HepG2 (cell line): ENCODE measurements around the gene KMT2E. TPM values are rescaled to one million over a fixed set of nuclear protein-coding genes. Genes with fewer than 3 reads are reported as not detected.
A peak's percentile ranks its signal among the peaks of the same experiment; 100 is the strongest.

Experiments used
- GATAD1 ChIP-seq: IDR thresholded peaks from 2 replicates; pipeline ENCODE4 v1.6.1; 2016; ENCODE audit warnings: missing genetic modification reagents, missing compliant biosample characterization
- HMG20B ChIP-seq: conservative IDR thresholded peaks from 2 replicates; pipeline ENCODE4 v1.6.1; 2016; ENCODE audit warnings: missing genetic modification reagents, missing compliant biosample characterization
- JUN ChIP-seq: sonication (generic); formaldehyde crosslinking; IDR thresholded peaks from 2 replicates; pipeline ENCODE4 v1.4.0; 2020; ENCODE audit warnings: mild to moderate bottlenecking, missing genetic modification reagents
- JUND ChIP-seq: sonication (generic); formaldehyde crosslinking; IDR thresholded peaks from 2 replicates; pipeline ENCODE4 v1.8.0; 2022; ENCODE audit warnings: mild to moderate bottlenecking, missing genetic modification reagents
- MBD4 ChIP-seq: IDR thresholded peaks from 2 replicates; pipeline ENCODE4 v1.6.1; 2012; ENCODE audit warnings: low read length, inconsistent platforms, borderline replicate concordance
- MTA3 ChIP-seq: sonication (generic); formaldehyde crosslinking; IDR thresholded peaks from 2 replicates; pipeline ENCODE4 v1.4.0; 2020; ENCODE audit warnings: missing genetic modification reagents
- RBAK ChIP-seq: sonication (generic); formaldehyde crosslinking; IDR thresholded peaks from 2 replicates; pipeline ENCODE4 v1.5.1; 2020; ENCODE audit warnings: mild to moderate bottlenecking, missing genetic modification reagents
- ZFP90 ChIP-seq: sonication (generic); formaldehyde crosslinking; IDR thresholded peaks from 2 replicates; pipeline ENCODE4 v1.8.0; 2022; ENCODE audit warnings: missing genetic modification reagents, mild to moderate bottlenecking, inconsistent platforms, borderline replicate concordance
- ZMYM3 ChIP-seq: sonication (generic); formaldehyde crosslinking; IDR thresholded peaks from 2 replicates; pipeline ENCODE4 v1.5.1; 2020; ENCODE audit warnings: mild to moderate bottlenecking, missing genetic modification reagents
- ZNF10 ChIP-seq: sonication (generic); formaldehyde crosslinking; IDR thresholded peaks from 2 replicates; pipeline ENCODE4 v1.4.0; 2020; ENCODE audit warnings: mild to moderate bottlenecking, low read depth, missing genetic modification reagents, borderline replicate concordance
- ZNF101 ChIP-seq: sonication (generic); formaldehyde crosslinking; IDR thresholded peaks from 2 replicates; pipeline ENCODE4 v1.4.0; 2020; ENCODE audit warnings: mild to moderate bottlenecking, low read depth, missing genetic modification reagents, borderline replicate concordance
- polyA plus RNA-seq, 8 experiments: library from polyadenylated mRNA; depleted of rRNA in 3 of 8; stranded (reverse) in 7 of 8; unstranded in 1 of 8; fragments of >200 nt; fragmentation: Illumina TruSeq in 4 of 8; extraction: Trizol in 4 of 8; gene quantifications; 2 replicates each; pipeline versions ENCODE4 v1.2.1 to v1.2.3, GENCODE V29; 2011 to 2016; ENCODE audit warnings: low read depth in 4 of 8, missing spikeins in 1 of 8, mixed read lengths in 1 of 8; ENCODE audit not compliant: insufficient read depth in 1 of 8
- total RNA-seq, 5 experiments: library from RNA; depleted of rRNA; stranded (reverse); fragments of >200 nt; fragmentation: Illumina TruSeq; extraction: Trizol; gene quantifications; 2 replicates each; pipeline ENCODE4 v1.2.3, GENCODE V29; 2016; ENCODE audit warnings: low read depth in 1 of 5
- TF ChIP-seq, protein P1 (sequence below): IDR thresholded peaks from 2 replicates; pipeline ENCODE4 v1.6.1; 2018; ENCODE audit warnings: missing genetic modification reagents
- TF ChIP-seq, protein P2 (sequence below): sonication (generic); formaldehyde crosslinking; IDR thresholded peaks from 2 replicates; pipeline ENCODE4 v1.5.0; 2020; ENCODE audit warnings: mild to moderate bottlenecking, missing genetic modification reagents
- TF ChIP-seq, protein P3 (sequence below), 2 experiments: sonication (generic) in 1 of 2; formaldehyde crosslinking in 1 of 2; IDR thresholded peaks; 2 replicates each; pipeline versions ENCODE4 v1.6.1 to v1.9.0; 2014 to 2022; ENCODE audit warnings: antibody characterized with exemption in 1 of 2, borderline replicate concordance in 1 of 2, inconsistent platforms in 1 of 2, low read depth in 1 of 2, missing genetic modification reagents in 1 of 2
- TF ChIP-seq, protein P4 (sequence below): sonication (generic); formaldehyde crosslinking; conservative IDR thresholded peaks from 2 replicates; pipeline ENCODE4 v1.5.0; 2020; ENCODE audit warnings: missing genetic modification reagents

The KMT2E gene
- total and polyA plus RNA-seq, 2 of the 13 experiments (the other 11 are each of a cell fraction or from before 2014, with no cell fraction given): 6.3 to 24.4 TPM

DNA sequence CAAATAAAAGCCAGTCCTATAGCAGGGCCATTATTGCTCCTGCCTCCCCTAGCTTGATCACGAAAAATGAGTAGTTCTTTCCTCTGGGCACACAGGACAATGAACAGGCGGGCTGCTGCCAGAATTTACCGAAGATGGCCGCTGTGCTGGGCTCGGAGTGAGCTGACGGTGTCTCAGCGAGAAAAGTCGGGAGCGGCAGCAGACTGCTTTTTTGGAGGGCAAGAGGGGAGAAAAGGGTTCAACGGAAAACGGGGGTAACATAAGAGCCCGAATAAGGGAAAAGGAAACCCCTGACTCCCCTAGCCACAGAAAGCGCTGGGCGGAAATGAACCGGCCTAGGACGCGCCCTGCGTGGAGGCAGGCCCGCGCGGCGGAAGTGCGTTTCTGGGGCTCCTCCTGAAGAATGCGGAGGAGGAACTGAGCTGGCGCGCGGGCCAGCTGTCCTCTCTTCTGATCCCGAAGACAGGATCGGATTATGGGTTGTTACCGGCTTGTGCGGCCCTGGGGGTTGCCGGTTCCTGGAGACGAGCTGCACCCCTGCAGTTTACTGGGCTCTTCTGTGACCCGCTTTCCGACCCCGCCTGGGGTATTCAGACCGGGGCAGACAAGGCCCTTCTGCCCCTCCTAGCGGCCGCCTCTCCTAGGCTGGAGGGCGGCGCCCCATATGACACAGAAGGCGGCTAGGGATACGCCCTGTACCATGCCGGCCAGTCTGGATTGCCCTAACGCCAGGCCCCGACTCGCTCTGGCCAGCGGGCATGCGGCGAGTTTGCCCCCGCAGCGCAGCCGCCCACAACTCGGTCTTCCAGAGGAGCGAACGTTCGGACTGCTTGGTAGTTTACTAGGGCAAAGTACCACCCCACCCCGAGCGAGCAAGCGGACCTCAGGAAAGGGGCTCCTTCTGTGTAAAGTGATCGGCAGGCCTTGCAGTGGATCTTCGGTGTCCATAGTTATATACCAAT is 30.1 kb upstream of the KMT2E start (continued):
- TF ChIP-seq, protein P1, sequence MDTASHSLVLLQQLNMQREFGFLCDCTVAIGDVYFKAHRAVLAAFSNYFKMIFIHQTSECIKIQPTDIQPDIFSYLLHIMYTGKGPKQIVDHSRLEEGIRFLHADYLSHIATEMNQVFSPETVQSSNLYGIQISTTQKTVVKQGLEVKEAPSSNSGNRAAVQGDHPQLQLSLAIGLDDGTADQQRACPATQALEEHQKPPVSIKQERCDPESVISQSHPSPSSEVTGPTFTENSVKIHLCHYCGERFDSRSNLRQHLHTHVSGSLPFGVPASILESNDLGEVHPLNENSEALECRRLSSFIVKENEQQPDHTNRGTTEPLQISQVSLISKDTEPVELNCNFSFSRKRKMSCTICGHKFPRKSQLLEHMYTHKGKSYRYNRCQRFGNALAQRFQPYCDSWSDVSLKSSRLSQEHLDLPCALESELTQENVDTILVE (CRISPR knock-in tag): no peak
- TF ChIP-seq ZNF101 (CRISPR knock-in tag): 0 out of 2 replicates have a peak, but pooled peaks have one; percentile 72
- TF ChIP-seq, protein P2, sequence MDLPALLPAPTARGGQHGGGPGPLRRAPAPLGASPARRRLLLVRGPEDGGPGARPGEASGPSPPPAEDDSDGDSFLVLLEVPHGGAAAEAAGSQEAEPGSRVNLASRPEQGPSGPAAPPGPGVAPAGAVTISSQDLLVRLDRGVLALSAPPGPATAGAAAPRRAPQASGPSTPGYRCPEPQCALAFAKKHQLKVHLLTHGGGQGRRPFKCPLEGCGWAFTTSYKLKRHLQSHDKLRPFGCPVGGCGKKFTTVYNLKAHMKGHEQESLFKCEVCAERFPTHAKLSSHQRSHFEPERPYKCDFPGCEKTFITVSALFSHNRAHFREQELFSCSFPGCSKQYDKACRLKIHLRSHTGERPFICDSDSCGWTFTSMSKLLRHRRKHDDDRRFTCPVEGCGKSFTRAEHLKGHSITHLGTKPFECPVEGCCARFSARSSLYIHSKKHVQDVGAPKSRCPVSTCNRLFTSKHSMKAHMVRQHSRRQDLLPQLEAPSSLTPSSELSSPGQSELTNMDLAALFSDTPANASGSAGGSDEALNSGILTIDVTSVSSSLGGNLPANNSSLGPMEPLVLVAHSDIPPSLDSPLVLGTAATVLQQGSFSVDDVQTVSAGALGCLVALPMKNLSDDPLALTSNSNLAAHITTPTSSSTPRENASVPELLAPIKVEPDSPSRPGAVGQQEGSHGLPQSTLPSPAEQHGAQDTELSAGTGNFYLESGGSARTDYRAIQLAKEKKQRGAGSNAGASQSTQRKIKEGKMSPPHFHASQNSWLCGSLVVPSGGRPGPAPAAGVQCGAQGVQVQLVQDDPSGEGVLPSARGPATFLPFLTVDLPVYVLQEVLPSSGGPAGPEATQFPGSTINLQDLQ (CRISPR knock-in tag): peak; percentile 86; the same call in 1 of the 2 replicates
- TF ChIP-seq ZFP90 (CRISPR knock-in tag): peak; percentile 17; the same call in 1 of the 2 replicates
- TF ChIP-seq JUND: no peak
- 0 out of 2 replicates have a peak, but pooled peaks have one; percentile 47 for TF ChIP-seq MBD4
- peak; percentile 15; the same call in 1 of the 2 replicates for TF ChIP-seq ZMYM3 (CRISPR knock-in tag)
- TF ChIP-seq, protein P3, sequence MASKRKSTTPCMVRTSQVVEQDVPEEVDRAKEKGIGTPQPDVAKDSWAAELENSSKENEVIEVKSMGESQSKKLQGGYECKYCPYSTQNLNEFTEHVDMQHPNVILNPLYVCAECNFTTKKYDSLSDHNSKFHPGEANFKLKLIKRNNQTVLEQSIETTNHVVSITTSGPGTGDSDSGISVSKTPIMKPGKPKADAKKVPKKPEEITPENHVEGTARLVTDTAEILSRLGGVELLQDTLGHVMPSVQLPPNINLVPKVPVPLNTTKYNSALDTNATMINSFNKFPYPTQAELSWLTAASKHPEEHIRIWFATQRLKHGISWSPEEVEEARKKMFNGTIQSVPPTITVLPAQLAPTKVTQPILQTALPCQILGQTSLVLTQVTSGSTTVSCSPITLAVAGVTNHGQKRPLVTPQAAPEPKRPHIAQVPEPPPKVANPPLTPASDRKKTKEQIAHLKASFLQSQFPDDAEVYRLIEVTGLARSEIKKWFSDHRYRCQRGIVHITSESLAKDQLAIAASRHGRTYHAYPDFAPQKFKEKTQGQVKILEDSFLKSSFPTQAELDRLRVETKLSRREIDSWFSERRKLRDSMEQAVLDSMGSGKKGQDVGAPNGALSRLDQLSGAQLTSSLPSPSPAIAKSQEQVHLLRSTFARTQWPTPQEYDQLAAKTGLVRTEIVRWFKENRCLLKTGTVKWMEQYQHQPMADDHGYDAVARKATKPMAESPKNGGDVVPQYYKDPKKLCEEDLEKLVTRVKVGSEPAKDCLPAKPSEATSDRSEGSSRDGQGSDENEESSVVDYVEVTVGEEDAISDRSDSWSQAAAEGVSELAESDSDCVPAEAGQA (IDR thresholded peaks at IDR 0.05; ENCODE audit: low read depth): no peak; the same call in 1 of the 2 replicates
- TF ChIP-seq, protein P3 (CRISPR knock-in tag; IDR thresholded peaks at IDR 0.05; ENCODE audit: borderline replicate concordance): no peak
- TF ChIP-seq GATAD1 (CRISPR knock-in tag): peak; percentile 91
- TF ChIP-seq JUN (CRISPR knock-in tag): peak; percentile 40; the same call in 1 of the 2 replicates
- TF ChIP-seq ZNF10: no peak
- TF ChIP-seq MTA3 (CRISPR knock-in tag): no peak
- TF ChIP-seq RBAK (CRISPR knock-in tag): no peak
- 0 out of 2 replicates have a peak, but pooled peaks have one; percentile 3 for TF ChIP-seq HMG20B (CRISPR knock-in tag)
- TF ChIP-seq, protein P4, sequence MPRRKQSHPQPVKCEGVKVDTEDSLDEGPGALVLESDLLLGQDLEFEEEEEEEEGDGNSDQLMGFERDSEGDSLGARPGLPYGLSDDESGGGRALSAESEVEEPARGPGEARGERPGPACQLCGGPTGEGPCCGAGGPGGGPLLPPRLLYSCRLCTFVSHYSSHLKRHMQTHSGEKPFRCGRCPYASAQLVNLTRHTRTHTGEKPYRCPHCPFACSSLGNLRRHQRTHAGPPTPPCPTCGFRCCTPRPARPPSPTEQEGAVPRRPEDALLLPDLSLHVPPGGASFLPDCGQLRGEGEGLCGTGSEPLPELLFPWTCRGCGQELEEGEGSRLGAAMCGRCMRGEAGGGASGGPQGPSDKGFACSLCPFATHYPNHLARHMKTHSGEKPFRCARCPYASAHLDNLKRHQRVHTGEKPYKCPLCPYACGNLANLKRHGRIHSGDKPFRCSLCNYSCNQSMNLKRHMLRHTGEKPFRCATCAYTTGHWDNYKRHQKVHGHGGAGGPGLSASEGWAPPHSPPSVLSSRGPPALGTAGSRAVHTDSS: 0 out of 2 replicates have a peak, but pooled peaks have one; percentile 55
